MV-4-11 (cell line): ENCODE measurements around the gene SLC26A3.

Experiments used
- DNase-seq: peaks from one replicate; lab custom pipeline; 2025; lab: John Stamatoyannopoulos, UW

Gene SLC26A3

DNA sequence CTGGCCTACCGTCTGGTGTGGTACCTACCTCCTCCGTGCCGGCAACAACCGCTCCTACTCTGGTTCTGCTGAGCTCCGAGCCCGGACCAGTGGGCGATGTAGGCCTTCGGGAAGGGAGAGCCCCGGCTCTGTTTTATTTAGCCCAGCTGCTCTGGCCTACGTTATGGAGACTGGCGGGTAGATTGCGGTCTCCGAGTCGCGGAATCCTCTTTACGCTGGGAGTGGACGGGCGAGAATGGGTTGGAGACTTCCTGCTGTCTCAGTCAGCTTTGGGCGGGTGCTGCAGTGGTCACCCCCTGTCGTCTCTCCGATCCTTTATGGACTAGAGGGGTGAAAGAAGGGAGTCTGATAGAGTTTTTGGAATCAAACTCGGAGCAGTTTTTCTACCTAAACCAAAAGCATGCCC, 58.7 kb downstream of the SLC26A3 start:
- DNase-seq = peak; percentile 59

DNA sequence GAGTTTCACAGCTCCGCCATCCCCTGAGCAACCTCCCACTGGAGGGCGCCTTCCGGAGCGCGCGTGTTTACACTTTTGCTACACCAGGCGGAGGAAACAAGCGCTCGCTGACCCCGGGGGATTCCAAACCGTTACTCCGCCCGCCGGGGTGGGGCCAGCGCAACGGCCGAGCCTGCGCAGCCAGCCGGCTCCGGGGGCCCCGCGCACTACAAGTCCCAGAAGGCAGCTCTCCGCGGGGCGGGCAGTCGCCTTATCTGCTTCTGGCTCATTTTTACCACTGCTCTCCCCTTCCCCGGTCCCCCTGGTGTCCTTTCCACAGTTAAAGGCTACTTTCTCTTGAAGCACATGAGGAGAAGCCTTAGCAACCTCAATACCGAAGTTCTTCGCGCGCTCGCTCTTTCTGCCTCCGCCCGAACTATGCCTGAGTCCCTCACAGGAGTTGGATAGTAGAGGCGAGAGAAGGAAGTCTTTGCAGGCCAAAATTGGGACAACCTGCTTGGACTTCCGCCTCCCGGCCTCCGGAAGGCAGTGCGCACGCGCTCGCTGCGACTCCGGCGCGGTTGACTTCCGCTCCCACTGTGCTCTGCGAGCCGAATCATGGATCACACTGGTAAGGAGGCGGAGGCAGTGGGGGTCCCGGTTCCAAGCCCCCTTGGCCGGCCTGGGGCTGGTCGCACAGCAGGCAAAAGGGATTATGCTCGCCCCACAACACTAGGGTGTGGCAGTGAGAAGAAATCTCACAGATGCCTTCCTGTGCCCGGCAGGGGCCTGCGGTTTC, 59.3 kb downstream of the SLC26A3 start, which contains the start of gene CBLL1:
Gene CBLL1 (plus strand): TSS at position 576 of the 778 bp plus-strand sequence. CDS start 22 bp downstream, at position 598.
- DNase-seq = peak; percentile 91

DNA sequence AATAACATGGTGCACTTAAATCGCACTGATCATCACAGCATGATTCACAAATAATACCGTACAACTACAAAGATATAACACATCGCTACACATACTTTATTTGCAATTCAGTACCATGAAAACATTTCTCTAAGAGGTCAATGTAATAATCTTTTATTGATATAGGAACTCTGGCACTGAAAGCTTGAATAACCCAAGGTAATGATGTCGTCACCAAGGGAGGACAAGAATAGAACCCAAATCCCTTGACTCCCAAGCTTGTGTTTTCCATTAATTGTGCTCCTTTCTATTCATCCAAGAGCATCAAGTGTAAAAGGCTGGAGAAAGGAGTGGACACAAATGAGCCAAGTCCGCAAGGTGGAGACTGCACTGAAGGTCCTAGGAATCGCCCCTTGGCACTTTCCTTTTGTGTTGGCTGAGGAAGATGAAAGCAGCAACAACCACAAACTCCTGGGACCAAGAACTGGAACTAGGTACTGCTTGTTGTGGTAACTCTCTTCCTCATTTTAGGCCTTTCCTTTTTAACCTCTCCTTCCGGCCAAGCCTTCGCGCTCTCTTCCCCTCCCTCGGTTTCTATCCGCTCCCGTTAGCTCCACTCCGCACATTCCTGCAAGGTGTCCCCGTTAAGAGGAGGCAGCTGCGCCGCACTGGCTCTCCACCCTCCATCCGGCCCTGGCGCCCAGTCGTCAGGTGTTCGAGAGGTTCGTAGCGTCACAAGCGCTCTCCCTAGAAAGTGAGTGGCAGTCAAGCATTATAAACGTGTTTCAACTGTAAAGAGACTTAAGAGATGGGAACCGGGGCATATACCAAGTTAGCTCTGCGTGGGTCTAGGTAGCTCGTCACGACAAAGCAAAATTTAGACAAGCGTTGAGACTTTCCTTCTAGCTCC, 60.1 kb downstream of the SLC26A3 start:
- peak; percentile 95 for DNase-seq

DNA sequence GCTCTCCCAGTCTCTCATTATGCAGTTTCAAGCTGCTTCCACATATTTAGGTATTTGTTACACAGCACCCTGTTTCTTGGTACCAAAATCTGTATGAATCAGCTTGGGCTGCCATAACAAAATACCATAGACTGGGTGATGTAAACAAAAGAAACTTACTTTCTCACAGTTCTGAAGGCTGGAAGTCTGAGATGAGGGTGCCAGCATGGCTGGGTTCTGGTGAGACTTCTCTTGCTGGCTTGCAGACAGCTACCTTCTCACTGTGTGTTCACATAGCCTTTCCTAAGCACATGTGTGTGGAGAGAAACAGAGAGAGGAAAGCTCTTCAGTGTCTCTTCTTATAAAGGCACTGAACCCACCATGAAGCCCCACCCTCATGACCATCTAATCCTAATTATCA, 74.7 kb downstream of the SLC26A3 start:
- no peak for DNase-seq

DNA sequence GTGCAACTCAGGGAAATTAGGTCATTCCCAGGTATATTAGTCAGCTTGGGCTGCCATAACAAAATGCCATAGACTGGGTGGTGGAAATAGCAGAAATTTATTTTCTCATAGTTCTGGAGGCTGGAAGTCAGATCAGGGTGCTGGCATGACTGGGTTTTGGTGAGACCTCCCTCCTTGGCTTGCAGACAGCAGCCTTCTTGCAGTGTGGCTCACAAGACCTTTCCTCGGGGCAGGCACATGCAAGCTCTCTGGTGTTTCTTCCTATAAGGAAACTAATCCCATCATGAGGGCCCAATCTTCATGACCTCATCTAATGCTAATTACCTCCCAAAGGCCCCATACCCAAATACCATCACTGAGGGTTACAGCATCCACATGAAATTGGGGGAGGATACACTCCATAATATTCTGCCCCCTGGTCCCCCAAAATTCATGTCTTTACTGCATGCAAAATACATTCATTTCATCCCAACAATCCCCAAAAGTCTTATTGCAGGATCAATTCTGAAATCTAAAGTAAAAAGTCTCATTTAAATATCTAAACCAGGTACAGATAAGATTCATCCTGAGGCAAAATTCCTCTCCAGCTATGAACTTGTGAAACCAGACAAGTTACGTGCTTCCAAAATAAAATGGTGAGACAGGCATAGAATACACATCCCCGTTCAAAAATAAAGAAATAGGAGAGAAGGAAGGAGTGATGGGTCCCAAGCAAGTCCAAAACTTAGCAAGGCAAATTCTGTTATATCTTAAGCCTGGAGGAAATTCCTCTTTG, 76.5 kb downstream of the SLC26A3 start:
- DNase-seq = no peak

DNA sequence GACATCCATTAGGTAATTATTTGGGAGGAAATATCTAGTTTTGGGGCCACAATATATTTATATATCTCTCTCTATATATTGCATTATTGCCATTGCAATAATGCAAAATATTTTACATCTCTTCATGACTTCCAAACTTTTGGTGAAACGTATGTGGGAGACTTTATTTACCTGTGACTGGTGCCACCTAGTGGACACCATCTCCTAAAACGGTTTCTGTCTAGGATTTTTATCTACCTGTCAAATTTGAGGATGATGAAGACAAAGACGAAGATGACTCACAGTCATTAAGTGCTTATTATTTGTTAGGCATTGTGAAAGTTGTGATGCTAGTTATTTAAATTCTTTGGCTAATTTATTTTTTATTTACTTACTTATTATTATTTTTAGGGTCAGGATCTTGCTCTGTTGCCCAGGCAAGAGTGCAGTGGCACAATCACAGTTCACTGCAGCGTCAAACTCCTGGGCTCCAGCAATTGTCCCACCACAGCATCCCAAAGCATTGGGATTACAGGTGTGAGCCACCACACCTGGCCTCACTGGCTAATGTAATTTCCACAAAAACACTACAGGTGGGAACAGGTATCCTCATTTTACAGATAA, 77.8 kb downstream of the SLC26A3 start:
- peak; percentile 35 for DNase-seq

DNA sequence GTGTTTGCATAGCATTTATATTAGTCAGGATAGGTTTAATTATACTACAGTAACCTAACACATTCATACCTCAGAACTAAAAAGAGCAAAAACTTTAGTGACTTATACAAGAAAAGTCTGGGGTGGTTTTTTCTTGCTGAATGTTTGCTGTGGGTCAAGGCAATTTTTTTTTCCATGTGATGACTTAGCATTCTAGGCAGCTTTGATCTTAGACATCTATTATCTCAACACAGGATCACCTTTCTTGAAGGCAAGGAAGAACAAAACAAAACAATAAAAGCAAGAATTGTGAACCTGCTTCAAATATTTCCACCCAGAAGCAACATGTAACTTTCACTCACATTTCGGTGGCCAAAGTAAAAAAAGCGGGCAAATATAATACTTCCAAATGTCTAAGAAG, 79.8 kb downstream of the SLC26A3 start:
- DNase-seq = no peak

DNA sequence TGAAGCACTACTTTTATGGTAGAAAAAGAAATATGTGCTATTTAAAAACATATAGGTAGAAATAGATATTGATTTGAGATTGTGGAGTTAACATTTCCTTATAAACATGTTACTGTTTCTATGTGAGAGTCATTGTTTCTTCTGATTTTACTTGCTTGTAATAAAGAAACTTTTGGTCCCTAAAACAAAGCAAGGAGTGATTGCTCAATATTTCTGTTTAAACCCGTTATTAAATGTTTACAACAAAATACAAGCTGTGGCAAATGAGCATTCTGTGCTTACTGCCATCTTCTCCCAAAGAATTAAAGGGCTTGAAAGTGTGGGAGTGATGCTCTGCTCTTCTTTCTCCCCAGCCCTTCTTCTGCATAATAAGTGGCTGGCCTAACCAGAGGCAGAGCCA, 81.7 kb downstream of the SLC26A3 start:
- no peak for DNase-seq

DNA sequence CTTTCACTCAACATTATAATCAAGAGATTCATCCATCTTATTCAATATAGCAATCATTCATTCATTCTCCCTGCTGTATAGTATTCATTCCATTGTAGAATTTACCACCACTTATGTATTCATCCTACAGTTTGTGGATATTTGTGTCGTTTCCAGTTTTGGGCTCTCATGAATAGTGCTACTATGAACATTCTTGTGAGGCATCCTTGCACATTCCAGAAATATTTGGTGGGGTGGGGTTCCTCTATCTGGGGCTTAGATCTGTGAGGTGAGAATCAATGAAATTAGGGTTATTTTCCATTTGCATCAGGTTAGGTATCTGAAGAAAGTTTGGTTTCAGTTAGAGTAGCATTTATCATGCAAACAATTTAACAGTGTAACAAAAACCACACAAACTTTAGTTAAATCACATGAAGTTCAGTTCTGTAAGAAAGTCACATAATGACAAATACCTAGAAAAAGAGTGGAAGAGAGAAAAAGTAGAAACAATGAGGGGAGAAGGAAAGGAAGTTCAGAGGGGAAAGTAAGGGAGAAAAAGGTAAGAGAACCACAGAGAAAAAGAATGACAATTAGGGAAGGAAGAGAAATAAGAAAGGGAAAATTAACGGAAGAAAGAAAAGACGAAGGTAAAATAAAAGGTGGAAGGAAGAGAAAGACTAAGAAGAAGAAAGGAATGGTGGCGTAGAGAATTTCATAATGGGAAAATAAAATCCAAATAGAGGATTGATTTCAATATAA, 84.4 kb downstream of the SLC26A3 start:
- no peak for DNase-seq

DNA sequence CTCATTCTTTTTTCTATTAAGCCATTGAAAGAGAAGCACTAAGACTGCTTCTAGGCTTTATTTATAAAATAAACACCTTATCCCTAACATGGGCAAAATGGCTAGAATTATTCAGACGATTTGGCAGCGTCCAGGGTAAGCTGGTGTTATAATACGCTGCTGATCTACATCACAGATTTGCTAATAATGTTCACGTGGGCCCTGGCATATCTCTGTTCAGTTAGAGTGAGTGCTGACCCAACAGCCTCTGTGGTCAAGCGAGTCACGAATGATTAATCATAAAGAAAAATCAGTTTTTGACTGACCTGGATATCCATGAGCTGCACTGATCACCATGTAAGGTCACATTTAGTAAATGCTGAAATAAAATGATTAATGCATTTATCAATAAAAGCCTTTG, 87.5 kb downstream of the SLC26A3 start:
- DNase-seq = no peak
